Prostate gland (tissue), 2 donors: ENCODE results near the gene TSPAN7.

Source experiments
- POLR2A ChIP-seq: fragments of 450-650 bp; IDR thresholded peaks from one replicate; pipeline ENCODE4 v1.6.1; 2016; ENCODE audit warnings: antibody characterized with exemption, mild to moderate bottlenecking
- TF ChIP-seq, protein P1 (sequence below), 4 experiments: fragments of 200-600 bp in 2 of 4; fragments of 450-650 bp in 2 of 4; sonication (generic) in 2 of 4; IDR thresholded peaks; 1 replicate in 3 of 4; 2 replicates in 1 of 4; pipeline ENCODE4 v1.5.1; 2016 to 2019; ENCODE audit warnings: antibody characterized with exemption in 4 of 4, mild to moderate bottlenecking in 2 of 4, moderate library complexity in 2 of 4

DNA sequence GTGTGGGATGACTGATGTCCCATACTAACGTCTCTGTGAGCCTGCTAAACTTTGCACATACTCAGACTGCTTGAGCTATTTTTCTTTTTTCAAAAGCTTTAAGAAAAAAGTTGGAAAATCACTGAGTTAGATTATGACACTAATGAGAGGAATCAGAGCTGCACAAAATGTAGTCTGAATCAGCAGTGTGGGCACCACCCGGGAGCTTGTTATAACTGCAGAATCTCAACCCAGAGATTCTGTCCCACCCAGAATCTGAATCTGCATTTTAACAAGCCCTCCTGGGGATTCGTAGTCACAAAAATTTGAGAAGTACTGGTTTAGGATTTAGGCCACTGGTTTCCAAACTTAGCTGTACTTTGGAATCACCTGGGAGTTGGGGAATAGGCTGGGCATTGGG, 137.8 kb downstream of the TSPAN7 start:
- TF ChIP-seq, protein P1, sequence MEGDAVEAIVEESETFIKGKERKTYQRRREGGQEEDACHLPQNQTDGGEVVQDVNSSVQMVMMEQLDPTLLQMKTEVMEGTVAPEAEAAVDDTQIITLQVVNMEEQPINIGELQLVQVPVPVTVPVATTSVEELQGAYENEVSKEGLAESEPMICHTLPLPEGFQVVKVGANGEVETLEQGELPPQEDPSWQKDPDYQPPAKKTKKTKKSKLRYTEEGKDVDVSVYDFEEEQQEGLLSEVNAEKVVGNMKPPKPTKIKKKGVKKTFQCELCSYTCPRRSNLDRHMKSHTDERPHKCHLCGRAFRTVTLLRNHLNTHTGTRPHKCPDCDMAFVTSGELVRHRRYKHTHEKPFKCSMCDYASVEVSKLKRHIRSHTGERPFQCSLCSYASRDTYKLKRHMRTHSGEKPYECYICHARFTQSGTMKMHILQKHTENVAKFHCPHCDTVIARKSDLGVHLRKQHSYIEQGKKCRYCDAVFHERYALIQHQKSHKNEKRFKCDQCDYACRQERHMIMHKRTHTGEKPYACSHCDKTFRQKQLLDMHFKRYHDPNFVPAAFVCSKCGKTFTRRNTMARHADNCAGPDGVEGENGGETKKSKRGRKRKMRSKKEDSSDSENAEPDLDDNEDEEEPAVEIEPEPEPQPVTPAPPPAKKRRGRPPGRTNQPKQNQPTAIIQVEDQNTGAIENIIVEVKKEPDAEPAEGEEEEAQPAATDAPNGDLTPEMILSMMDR (IDR thresholded peaks at IDR 0.05): no peak
- no peak for TF ChIP-seq POLR2A
